IPS-18a (cell line): ENCODE measurements around the gene TM9SF4.

Experiments
- H3K27ac ChIP-seq: one replicate; pipeline ENCODE4 v1.5.1; 2013; ENCODE audit warnings: low read length
- H3K27me3 ChIP-seq: one replicate; pipeline ENCODE4 v1.6.1; 2013; ENCODE audit warnings: mild to moderate bottlenecking, low read length; ENCODE audit not compliant: control insufficient read depth, insufficient read depth
- H3K36me3 ChIP-seq: one replicate; pipeline ENCODE4 v1.6.1; 2013; ENCODE audit warnings: low read depth, low read length; ENCODE audit not compliant: control insufficient read depth
- H3K4me1 ChIP-seq: one replicate; pipeline ENCODE4 v1.6.1; 2013; ENCODE audit warnings: low read depth, low read length; ENCODE audit not compliant: control insufficient read depth
- H3K4me3 ChIP-seq: one replicate; pipeline ENCODE4 v1.5.1; 2013; ENCODE audit warnings: low read length
- H3K9ac ChIP-seq: one replicate; pipeline ENCODE4 v1.6.1; 2013; ENCODE audit warnings: mild to moderate bottlenecking, low read length, moderate library complexity
- H3K9me3 ChIP-seq: one replicate; pipeline ENCODE4 v1.6.1; 2013; ENCODE audit warnings: low read depth, low read length; ENCODE audit not compliant: control insufficient read depth

TM9SF4 gene

DNA sequence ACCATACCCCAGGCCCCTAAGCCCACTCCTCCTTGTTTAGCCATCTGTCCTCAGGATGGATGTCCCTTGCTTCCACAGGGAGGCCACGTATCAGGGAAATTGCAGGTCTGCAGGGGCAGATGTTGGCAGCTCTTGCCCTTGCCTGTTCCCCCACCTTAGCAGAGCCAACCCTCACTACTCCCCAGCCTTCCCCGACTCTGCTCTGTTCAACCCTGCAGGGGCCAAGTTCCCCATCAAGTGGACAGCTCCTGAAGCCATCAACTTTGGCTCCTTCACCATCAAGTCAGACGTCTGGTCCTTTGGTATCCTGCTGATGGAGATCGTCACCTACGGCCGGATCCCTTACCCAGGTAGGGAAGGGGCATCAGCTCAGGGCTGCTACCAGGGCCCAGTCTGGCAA is 10.7 kb upstream of the TM9SF4 start:
- Histone ChIP-seq H3K4me3 (no peak overlapping the region), H3K9me3 (no peaks in the 10 kb centered on the region), H3K27me3 (peaks cover 4% of the 10 kb centered on the region), H3K36me3 (no peaks in the 10 kb centered on the region), H3K4me1 (no peaks in the 10 kb centered on the region), H3K9ac (no peak overlapping the region), H3K27ac (no peak overlapping the region)

DNA sequence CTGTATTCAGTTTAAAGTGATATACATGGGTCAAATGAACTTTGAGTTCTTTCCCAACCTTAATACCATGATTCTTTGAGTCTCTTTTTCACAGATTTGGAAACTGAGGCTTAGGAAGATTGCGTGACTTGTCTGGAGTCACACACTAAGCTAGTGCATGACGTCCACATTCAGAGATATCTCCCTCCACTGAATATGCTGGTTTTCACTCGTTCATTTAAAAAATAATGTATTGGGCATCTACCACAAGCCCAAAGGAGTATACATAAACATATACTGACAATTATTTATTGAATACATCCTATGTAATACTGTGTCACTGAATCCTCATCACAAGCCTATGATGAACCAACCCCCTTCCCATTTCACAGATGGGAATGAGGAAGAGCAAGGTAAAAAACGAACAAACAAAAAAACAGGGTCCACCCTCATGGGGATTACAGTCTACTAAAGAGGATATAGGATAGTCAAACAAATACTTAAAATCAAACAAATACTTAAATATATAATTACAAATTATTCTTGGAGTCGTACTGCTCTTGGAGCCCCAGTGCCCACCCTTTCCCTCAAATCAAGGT is 611 bp upstream of the TM9SF4 start:
- no peaks in the 10 kb centered on the region for H3K4me1 ChIP-seq
- H3K27ac ChIP-seq = no peak overlapping the region
- H3K36me3 ChIP-seq = no peaks in the 10 kb centered on the region
- no peaks in the 10 kb centered on the region for H3K9me3 ChIP-seq
- H3K27me3 ChIP-seq = no peaks in the 10 kb centered on the region
- H3K4me3 ChIP-seq = peak overlapping the region; percentile 89
- H3K9ac ChIP-seq = peak overlapping the region; percentile 96

DNA sequence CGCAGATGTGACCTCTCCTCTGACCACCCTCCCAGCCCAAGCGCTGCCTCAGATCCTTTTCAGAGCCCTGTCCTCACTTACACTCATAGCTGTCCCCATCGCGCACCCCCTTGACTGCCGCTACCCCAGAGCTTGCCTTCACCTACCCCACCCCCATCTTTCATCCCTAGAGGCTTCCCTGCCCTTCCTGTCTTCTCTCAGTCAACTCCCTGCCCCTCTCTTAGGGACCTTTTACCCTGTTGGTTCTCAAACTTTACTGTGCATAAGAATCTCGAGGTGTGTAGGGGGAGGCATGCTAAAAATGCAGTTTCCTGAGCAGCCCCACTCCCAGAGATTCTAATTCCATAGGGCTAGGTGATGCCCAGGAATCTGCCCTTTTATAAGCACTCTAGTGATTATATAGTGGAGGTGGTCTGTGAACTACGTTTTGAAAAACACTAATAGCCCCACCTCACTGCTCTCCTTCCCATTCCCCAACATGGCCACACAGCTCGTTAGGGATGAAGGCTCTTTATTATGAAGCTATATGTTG is 725 bp downstream of the TM9SF4 start:
- H3K27me3 ChIP-seq = no peaks in the 10 kb centered on the region
- H3K9ac ChIP-seq = peak overlapping the region; percentile 96
- H3K4me1 ChIP-seq = no peaks in the 10 kb centered on the region
- no peaks in the 10 kb centered on the region for H3K9me3 ChIP-seq
- peaks cover 3% of the 10 kb centered on the region for H3K36me3 ChIP-seq
- H3K27ac ChIP-seq = peak overlapping the region; percentile 100
- peak overlapping the region; percentile 89 for H3K4me3 ChIP-seq

DNA sequence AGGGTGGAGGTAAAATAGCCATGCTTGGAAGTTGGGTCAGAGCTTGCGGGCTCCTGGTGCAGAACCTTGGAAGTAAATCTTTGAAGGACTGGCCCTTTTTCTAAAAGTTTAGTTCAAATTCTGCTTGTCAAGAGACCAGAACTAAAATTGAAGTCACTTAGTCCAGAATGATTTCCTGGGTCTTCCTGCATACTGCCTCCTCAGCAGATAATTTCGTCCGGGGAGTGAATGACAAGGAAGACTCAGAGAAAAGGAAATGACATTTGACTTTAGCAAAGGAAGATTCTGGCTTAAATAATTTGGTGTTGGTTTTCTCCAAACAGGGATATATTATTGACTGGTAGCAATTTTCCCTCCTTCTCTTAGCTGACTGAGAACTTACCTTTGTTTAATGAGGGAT is 1.2 kb downstream of the TM9SF4 start:
- Histone ChIP-seq H3K27me3 (no peaks in the 10 kb centered on the region), H3K9me3 (no peaks in the 10 kb centered on the region), H3K36me3 (peaks cover 6% of the 10 kb centered on the region), H3K4me3 (peak overlapping the region; percentile 89), H3K27ac (no peak overlapping the region), H3K4me1 (no peaks in the 10 kb centered on the region), H3K9ac (peak overlapping the region; percentile 96)

DNA sequence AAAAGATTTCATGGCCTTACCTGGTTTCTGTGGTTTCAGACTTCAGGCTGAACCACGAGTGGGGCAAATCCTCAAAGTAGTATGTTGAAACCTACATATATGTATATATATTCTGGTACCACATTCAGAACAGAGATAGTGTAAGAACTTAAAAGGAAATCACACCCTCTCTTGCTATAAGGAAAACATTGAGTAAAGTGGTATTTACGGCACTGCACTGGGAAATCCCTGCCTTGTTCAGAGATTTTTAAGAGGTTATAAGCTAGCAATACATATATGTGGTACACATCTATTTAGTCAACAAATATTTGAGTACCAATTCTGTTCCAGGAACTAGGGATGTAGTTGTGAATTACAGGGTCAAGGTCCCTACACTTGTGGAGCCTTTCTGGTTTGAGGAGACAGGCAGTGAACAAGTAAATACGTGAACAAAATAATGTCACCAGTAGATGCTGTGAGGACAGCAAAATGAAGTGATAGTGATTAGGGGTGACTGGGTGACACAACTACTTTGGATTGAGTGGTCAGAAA is 1.7 kb downstream of the TM9SF4 start:
- H3K27ac ChIP-seq = no peak overlapping the region
- H3K27me3 ChIP-seq = no peaks in the 10 kb centered on the region
- no peaks in the 10 kb centered on the region for H3K4me1 ChIP-seq
- no peak overlapping the region for H3K9ac ChIP-seq
- H3K9me3 ChIP-seq = no peaks in the 10 kb centered on the region
- H3K36me3 ChIP-seq = peaks cover 6% of the 10 kb centered on the region
- no peak overlapping the region for H3K4me3 ChIP-seq

DNA sequence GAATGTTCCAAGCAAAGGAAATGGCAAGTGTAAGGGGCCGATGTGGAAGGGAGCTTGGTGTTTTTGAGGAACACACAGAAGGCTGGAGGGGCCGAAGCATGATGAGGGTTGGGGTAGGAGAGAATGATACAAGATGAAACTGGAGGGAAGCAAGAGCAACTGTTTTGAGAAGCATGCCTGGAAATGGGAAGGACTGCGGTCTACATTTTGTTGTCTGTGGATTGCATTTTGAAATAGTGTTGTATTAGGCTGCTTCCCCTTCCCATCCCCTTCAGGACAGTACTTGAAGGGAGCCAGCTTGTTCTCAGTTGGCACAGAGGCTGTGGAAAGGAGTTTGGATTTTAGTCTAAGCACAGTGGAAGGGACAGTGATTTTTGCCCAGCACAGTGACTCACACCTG is 2.2 kb downstream of the TM9SF4 start:
- Histone ChIP-seq H3K36me3 (peaks cover 6% of the 10 kb centered on the region), H3K27ac (no peak overlapping the region), H3K9ac (no peak overlapping the region), H3K4me3 (no peak overlapping the region), H3K27me3 (no peaks in the 10 kb centered on the region), H3K9me3 (no peaks in the 10 kb centered on the region), H3K4me1 (no peaks in the 10 kb centered on the region)

DNA sequence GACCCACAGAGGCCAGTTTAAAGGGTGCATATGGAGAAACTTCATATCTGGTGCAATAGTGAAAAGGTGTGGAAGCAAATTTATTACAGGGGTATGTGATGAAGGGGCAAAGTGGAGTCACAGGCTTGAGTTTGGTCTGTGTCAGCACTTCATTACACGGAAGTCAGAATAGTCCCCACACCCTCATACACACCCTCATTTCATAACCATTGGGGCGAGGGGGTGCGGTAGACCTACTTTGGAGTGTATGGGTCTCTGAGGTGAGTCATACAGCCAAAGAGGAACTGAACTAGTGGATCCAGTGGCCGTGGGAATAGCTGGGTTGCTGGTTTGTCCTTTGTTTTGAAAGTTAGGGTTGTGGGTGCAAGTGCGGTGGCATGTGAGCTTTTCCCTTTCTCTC is 3.3 kb downstream of the TM9SF4 start:
- no peaks in the 10 kb centered on the region for H3K4me1 ChIP-seq
- no peaks in the 10 kb centered on the region for H3K9me3 ChIP-seq
- no peaks in the 10 kb centered on the region for H3K27me3 ChIP-seq
- no peak overlapping the region for H3K4me3 ChIP-seq
- H3K36me3 ChIP-seq = peaks cover 6% of the 10 kb centered on the region
- H3K27ac ChIP-seq = no peak overlapping the region
- no peak overlapping the region for H3K9ac ChIP-seq

DNA sequence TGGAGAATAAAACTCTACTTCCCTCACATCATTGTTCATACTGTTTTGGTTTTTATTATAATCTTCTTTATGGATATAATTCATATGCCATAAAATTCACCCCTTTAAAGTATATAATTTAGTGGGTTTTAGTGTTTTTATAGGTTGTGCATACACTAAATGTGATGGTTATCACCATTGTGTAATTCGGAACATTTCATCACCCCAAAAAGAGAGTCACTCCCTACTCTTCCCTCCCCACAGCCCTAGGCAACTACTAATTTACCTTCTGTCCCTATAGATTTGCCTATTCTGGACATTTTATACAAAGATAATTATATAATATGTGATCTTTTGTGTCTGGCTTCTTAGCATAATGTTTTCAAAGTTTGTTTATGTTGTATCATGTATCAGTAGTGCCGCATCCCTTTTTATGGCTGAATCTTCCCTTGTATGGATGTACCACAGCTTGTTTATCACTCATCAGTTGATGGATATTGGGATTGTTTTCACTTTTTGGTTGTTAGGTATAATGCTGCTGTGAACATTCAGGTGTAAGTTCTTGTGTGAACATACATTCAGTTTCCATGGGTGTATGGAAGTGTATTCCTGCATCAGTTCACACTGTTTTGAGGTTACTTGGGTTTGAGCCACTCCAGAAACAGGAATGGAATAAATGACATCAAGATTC is 4.2 kb downstream of the TM9SF4 start:
- H3K4me3 ChIP-seq = no peak overlapping the region
- H3K27ac ChIP-seq = no peak overlapping the region
- H3K9ac ChIP-seq = no peak overlapping the region
- H3K9me3 ChIP-seq = no peaks in the 10 kb centered on the region
- H3K4me1 ChIP-seq = no peaks in the 10 kb centered on the region
- H3K36me3 ChIP-seq = peaks cover 6% of the 10 kb centered on the region
- no peaks in the 10 kb centered on the region for H3K27me3 ChIP-seq

DNA sequence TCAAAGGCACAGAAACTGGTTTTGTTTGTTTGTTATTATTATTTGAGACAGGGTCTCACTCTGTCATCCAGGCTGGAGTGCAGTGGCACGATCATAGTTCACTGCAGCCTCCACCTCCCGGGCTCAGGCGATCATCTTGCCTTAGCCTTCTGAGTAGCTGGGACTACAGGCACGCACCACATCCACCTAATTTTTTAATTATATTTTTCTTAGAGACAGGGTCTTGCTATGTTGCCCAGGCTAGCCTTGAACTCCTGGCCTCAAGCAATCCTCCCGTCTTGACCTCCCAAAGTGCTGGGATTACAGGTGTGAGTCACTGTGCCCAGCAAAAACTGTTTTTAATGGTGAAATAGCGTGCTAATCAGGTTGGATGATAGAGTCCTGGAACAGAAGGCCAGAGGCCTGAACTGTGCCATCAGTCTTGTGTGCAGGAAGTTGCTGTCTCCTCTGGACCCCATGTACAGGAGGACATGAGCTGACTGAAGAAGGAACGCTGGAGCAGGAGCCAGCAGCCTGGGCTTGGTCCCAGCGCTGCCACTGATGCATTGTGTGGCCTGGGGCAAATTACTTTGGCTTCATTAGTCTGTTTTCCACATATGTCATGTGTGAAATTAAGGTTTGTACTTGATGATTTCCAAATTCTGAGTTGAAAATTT is 4.9 kb downstream of the TM9SF4 start:
- Histone ChIP-seq H3K9ac (no peak overlapping the region), H3K27me3 (no peaks in the 10 kb centered on the region), H3K9me3 (no peaks in the 10 kb centered on the region), H3K27ac (no peak overlapping the region), H3K4me1 (no peaks in the 10 kb centered on the region), H3K36me3 (peaks cover 6% of the 10 kb centered on the region), H3K4me3 (no peak overlapping the region)

DNA sequence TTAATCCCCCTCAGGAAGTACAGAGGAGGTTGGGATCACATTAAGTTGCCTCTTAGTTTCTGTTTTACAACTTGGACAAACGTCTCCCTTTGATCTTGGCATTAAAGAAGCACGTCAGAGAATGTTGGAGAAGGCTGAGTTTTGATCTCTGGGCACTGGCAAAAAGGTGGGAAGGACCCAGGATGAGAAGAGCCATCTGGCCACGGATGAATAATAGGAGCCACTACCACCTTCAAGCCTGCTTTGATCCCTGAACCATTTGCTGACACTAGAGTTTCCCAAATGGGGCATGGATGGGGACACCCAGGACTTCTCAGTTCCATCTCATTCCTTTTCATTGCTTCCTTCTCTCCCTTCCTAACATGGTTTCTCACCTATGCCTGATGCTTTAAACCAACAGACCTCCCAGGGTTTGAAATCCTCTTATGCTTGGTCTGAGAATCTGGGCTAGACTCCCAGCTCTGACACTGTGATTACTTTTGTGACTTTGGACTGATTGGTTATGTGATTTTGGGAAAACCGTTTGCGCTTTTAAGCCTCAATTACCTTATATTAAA is 5.8 kb downstream of the TM9SF4 start:
- Histone ChIP-seq H3K27me3 (no peaks in the 10 kb centered on the region), H3K27ac (no peak overlapping the region), H3K4me3 (no peak overlapping the region)

DNA sequence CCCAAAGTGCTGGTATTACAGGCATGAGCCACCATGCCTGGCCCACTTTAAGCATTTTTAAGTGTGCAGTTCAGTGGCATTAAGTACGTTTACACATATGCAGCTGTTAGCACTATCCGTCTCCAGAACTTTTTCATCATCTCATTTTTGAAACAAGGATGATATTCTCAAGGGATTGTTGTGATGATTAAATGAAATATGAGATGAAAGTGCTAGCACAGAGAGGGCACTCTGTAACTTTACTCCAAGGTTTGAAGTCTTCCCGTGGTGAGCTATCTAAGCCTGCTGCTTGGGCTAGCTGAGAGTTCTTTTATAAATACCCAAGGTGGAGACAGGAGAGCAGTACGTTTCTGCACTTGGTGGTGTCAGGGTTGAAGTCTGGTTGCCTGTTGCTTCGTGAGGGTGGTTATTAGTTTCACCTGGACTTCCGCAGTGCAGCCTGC is 6.6 kb downstream of the TM9SF4 start:
- Histone ChIP-seq H3K27me3 (no peaks in the 10 kb centered on the region), H3K9me3 (no peaks in the 10 kb centered on the region), H3K4me3 (no peak overlapping the region), H3K9ac (no peak overlapping the region), H3K36me3 (peaks cover 6% of the 10 kb centered on the region), H3K4me1 (no peaks in the 10 kb centered on the region), H3K27ac (no peak overlapping the region)

More for the DNA sequence above, 5.8 kb downstream of the TM9SF4 start:
- Histone ChIP-seq H3K9ac (no peak overlapping the region), H3K4me1 (no peaks in the 10 kb centered on the region), H3K9me3 (no peaks in the 10 kb centered on the region), H3K36me3 (peaks cover 6% of the 10 kb centered on the region)
